A549 (cell line): Measurements from ENCODE around the gene PLIN4. TPM values are rescaled to one million over a fixed set of nuclear protein-coding genes. Genes with fewer than 3 reads are reported as not detected.

Source experiments
- ATAC-seq, 2 experiments: fragments of 200-7000 bp in 1 of 2; fragments of >200 bp in 1 of 2; cut with Nextera tagmentation in 1 of 2; cut with Tn5 transposase in 1 of 2; 3 replicates each; pipeline versions ENCODE4 v1.8.0 to v1.9.1; 2018 to 2020; ENCODE audit warnings: mild to moderate bottlenecking in 1 of 2, moderate library complexity in 1 of 2
- CTCF ChIA-PET: fragments of 300-600 bp; sonication (Branson Sonifier 250); formaldehyde crosslinking; extraction: SDS; loops from one replicate; lab custom pipeline; 2021; ENCODE audit warnings: antibody characterized with exemption, inconsistent platforms; lab: Yijun Ruan, JAX
- POLR2A ChIA-PET: fragments of 350-600 bp; formaldehyde crosslinking; extraction: SDS; loops from one replicate; lab custom pipeline; 2021; ENCODE audit warnings: antibody characterized with exemption, inconsistent platforms; lab: Yijun Ruan, JAX
- DNase-seq, 2 experiments: peaks; one replicate each; pipeline versions ENCODE4 v3.0.0 to v3.0.0-alpha.2; 2011 to 2016; ENCODE audit warnings: low read depth in 1 of 2, low spot score in 1 of 2
- FAIRE-seq: peaks from 2 replicates; lab custom pipeline; 2011; peaks lifted over from hg19 to GRCh38; lab: Jason Lieb, UNC
- H3K27ac ChIP-seq, 2 experiments: fragments of >200 bp; sonication (Bioruptor Twin); formaldehyde crosslinking; 3 replicates each; pipeline ENCODE4 v1.5.1; 2016 to 2017
- H3K4me1 ChIP-seq: fragments of >200 bp; sonication (Bioruptor Twin); formaldehyde crosslinking; 3 replicates; pipeline ENCODE4 v1.6.1; 2016
- H3K4me2 ChIP-seq: fragments of >200 bp; sonication (Bioruptor Twin); formaldehyde crosslinking; 3 replicates; pipeline ENCODE4 v1.6.1; 2016
- H3K4me3 ChIP-seq: fragments of >200 bp; sonication (Bioruptor Twin); formaldehyde crosslinking; 3 replicates; pipeline ENCODE4 v1.5.1; 2016
- H3K9me3 ChIP-seq: fragments of >200 bp; sonication (Bioruptor Twin); formaldehyde crosslinking; 3 replicates; pipeline ENCODE4 v1.6.1; 2016
- BHLHE40 ChIP-seq: IDR thresholded peaks from 2 replicates; pipeline ENCODE4 v1.6.1; 2012; ENCODE audit warnings: low read depth, low read length, inconsistent platforms
- CBX8 ChIP-seq: fragments of 200-600 bp; sonication (generic); IDR thresholded peaks from 2 replicates; pipeline ENCODE4 v1.6.1; 2016
- CEBPB ChIP-seq, 2 experiments: fragments of >200 bp in 1 of 2; sonication (Bioruptor Twin) in 1 of 2; formaldehyde crosslinking in 1 of 2; IDR thresholded peaks; 2 replicates each; pipeline ENCODE4 v1.6.1; 2012 to 2016
- CHD4 ChIP-seq: fragments of 200-600 bp; sonication (generic); IDR thresholded peaks from 2 replicates; pipeline ENCODE4 v1.6.1; 2016; ENCODE audit warnings: antibody characterized with exemption, mild to moderate bottlenecking, borderline replicate concordance
- EHMT2 ChIP-seq: fragments of 200-600 bp; sonication (generic); IDR thresholded peaks from 2 replicates; pipeline ENCODE4 v1.6.1; 2016; ENCODE audit warnings: antibody characterized with exemption, low read depth, mild to moderate bottlenecking, moderate library complexity
- EP300 ChIP-seq, 2 experiments: fragments of >200 bp; sonication (Bioruptor Twin); formaldehyde crosslinking; IDR thresholded peaks; 2 replicates in 1 of 2; 3 replicates in 1 of 2; pipeline ENCODE4 v1.6.1; 2016 to 2017
- FOSB ChIP-seq: fragments of 250-450 bp; sonication (Bioruptor Pico); IDR thresholded peaks from 2 replicates; pipeline ENCODE4 v1.5.0; 2020; ENCODE audit warnings: mild to moderate bottlenecking, moderate library complexity
- KDM1A ChIP-seq: fragments of 200-600 bp; sonication (generic); IDR thresholded peaks from 2 replicates; pipeline ENCODE4 v1.6.1; 2016; ENCODE audit warnings: low read depth, mild to moderate bottlenecking
- MAFK ChIP-seq: fragments of 450-650 bp; IDR thresholded peaks from 2 replicates; pipeline ENCODE4 v1.6.1; 2014; ENCODE audit not compliant: partially characterized antibody
- MYC ChIP-seq: IDR thresholded peaks from 2 replicates; pipeline ENCODE4 v1.6.1; 2012; ENCODE audit warnings: mild to moderate bottlenecking, inconsistent platforms, low read length, improper control_type of control experiment, borderline replicate concordance
- PHF8 ChIP-seq: fragments of 200-600 bp; sonication (generic); IDR thresholded peaks from 2 replicates; pipeline ENCODE4 v1.6.1; 2016; ENCODE audit warnings: low read depth, mild to moderate bottlenecking, antibody characterized with exemption, moderate library complexity, borderline replicate concordance
- POLR2A ChIP-seq: IDR thresholded peaks from 2 replicates; pipeline ENCODE4 v1.6.1; 2012; ENCODE audit warnings: mild to moderate bottlenecking, low read length
- POLR2AphosphoS2 ChIP-seq: conservative IDR thresholded peaks from 2 replicates; pipeline ENCODE4 v1.6.1; 2012; ENCODE audit warnings: low read length, improper control_type of control experiment, inconsistent platforms
- RAD21 ChIP-seq, 2 experiments: fragments of >200 bp in 1 of 2; sonication (Bioruptor Twin) in 1 of 2; formaldehyde crosslinking in 1 of 2; IDR thresholded peaks in 1 of 2; conservative IDR thresholded peaks in 1 of 2; 2 replicates in 1 of 2; 3 replicates in 1 of 2; pipeline ENCODE4 v1.6.1; 2012 to 2018; ENCODE audit warnings: inconsistent platforms in 1 of 2
- RCOR1 ChIP-seq: fragments of 150-350 bp; IDR thresholded peaks from 2 replicates; pipeline ENCODE4 v1.6.1; 2014; ENCODE audit warnings: antibody characterized with exemption, low read length, low read depth
- RFX5 ChIP-seq: fragments of 450-650 bp; IDR thresholded peaks from 2 replicates; pipeline ENCODE4 v1.7.1; 2014; ENCODE audit warnings: antibody characterized with exemption, mild to moderate bottlenecking, moderate library complexity
- SREBF2 ChIP-seq: fragments of 450-650 bp; IDR thresholded peaks from 2 replicates; pipeline ENCODE4 v1.6.1; 2014; ENCODE audit warnings: mild to moderate bottlenecking, moderate library complexity
- TP53 ChIP-seq: fragments of 250-450 bp; sonication (Bioruptor Pico); IDR thresholded peaks from 2 replicates; pipeline ENCODE4 v1.5.0; 2021; ENCODE audit warnings: mild to moderate bottlenecking, moderate library complexity
- ZNF302 ChIP-seq: fragments of 250-450 bp; sonication (Bioruptor Pico); IDR thresholded peaks from 2 replicates; pipeline ENCODE4 v1.9.0; 2021; ENCODE audit warnings: inconsistent platforms, mild to moderate bottlenecking, moderate library complexity
- WGBS: methylation state at CpG from one replicate; pipeline ENCODE4 v1.1.6; 2017; ENCODE audit errors: missing lambda C conversion rate; 5-methylcytosine and 5-hydroxymethylcytosine counted together
- polyA plus RNA-seq, 4 experiments: library from polyadenylated mRNA; depleted of rRNA in 3 of 4; stranded (reverse); fragments of >200 nt; fragmentation: RNase III in 1 of 4; extraction: RNeasy Plus Mini Kit Qiagen cat#74134 plus additional on column Dnase treatment in 1 of 4; gene quantifications; 2 replicates in 3 of 4; 3 replicates in 1 of 4; pipeline ENCODE4 v1.2.3, GENCODE V29; 2011 to 2017
- TF ChIP-seq, protein P1 (sequence below): fragments of 200-600 bp; sonication (generic); IDR thresholded peaks from 2 replicates; pipeline ENCODE4 v1.6.1; 2016; ENCODE audit warnings: antibody characterized with exemption, mild to moderate bottlenecking, moderate library complexity
- TF ChIP-seq, protein P2 (sequence below): fragments of 450-650 bp; IDR thresholded peaks from 2 replicates; pipeline ENCODE4 v1.6.1; 2014; ENCODE audit warnings: antibody characterized with exemption
- TF ChIP-seq, protein P3 (sequence below): IDR thresholded peaks from 2 replicates; pipeline ENCODE4 v1.6.1; 2012
- TF ChIP-seq, protein P4 (sequence below): fragments of 150-350 bp; IDR thresholded peaks from 2 replicates; pipeline ENCODE4 v1.6.1; 2014; ENCODE audit warnings: low read depth, mild to moderate bottlenecking, low read length
- TF ChIP-seq, protein P5 (sequence below): fragments of >200 bp; sonication (Bioruptor Twin); formaldehyde crosslinking; IDR thresholded peaks from 3 replicates; pipeline ENCODE4 v1.6.1; 2016

Gene PLIN4
- polyA plus RNA-seq, 2 of the 4 experiments (the other 2 are of a cell fraction) = 0.04 to 0.23 TPM

DNA sequence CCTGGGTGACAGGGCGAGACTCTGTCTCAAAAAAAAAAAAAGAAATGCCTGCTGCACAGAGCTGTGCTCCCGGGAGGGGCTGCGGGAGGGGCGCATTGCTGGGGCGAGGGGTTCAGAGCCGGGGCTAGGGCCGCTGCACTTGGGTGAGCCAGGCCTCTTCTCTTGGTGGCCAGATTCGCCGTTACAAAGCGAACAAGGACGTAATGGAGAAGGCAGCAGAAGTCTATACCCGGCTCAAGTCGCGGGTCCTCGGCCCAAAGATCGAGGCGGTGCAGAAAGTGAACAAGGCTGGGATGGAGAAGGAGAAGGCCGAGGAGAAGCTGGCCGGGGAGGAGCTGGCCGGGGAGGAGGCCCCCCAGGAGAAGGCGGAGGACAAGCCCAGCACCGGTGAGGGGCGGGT is 19.0 kb downstream of the PLIN4 start:
- H3K27ac ChIP-seq = no peak overlapping the region
- ATAC-seq (no peak), DNase-seq (no peak), FAIRE-seq (no peak)
- H3K4me3 ChIP-seq = no peak overlapping the region
- no peak for TF ChIP-seq POLR2AphosphoS2
- TF ChIP-seq, protein P1, sequence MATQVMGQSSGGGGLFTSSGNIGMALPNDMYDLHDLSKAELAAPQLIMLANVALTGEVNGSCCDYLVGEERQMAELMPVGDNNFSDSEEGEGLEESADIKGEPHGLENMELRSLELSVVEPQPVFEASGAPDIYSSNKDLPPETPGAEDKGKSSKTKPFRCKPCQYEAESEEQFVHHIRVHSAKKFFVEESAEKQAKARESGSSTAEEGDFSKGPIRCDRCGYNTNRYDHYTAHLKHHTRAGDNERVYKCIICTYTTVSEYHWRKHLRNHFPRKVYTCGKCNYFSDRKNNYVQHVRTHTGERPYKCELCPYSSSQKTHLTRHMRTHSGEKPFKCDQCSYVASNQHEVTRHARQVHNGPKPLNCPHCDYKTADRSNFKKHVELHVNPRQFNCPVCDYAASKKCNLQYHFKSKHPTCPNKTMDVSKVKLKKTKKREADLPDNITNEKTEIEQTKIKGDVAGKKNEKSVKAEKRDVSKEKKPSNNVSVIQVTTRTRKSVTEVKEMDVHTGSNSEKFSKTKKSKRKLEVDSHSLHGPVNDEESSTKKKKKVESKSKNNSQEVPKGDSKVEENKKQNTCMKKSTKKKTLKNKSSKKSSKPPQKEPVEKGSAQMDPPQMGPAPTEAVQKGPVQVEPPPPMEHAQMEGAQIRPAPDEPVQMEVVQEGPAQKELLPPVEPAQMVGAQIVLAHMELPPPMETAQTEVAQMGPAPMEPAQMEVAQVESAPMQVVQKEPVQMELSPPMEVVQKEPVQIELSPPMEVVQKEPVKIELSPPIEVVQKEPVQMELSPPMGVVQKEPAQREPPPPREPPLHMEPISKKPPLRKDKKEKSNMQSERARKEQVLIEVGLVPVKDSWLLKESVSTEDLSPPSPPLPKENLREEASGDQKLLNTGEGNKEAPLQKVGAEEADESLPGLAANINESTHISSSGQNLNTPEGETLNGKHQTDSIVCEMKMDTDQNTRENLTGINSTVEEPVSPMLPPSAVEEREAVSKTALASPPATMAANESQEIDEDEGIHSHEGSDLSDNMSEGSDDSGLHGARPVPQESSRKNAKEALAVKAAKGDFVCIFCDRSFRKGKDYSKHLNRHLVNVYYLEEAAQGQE = no peak
- TF ChIP-seq, protein P2, sequence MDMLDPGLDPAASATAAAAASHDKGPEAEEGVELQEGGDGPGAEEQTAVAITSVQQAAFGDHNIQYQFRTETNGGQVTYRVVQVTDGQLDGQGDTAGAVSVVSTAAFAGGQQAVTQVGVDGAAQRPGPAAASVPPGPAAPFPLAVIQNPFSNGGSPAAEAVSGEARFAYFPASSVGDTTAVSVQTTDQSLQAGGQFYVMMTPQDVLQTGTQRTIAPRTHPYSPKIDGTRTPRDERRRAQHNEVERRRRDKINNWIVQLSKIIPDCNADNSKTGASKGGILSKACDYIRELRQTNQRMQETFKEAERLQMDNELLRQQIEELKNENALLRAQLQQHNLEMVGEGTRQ = no peak
- TF ChIP-seq POLR2A = no peak
- no peak for TF ChIP-seq CHD4
- H3K4me2 ChIP-seq = no peak overlapping the region
- ChIA-PET CTCF (no interaction called here), POLR2A (no interaction called here)
- 96% methylated on average over 18 of the region's 23 CpGs for WGBS
- no peaks in the 10 kb centered on the region for H3K9me3 ChIP-seq
- H3K4me1 ChIP-seq = no peaks in the 10 kb centered on the region

DNA sequence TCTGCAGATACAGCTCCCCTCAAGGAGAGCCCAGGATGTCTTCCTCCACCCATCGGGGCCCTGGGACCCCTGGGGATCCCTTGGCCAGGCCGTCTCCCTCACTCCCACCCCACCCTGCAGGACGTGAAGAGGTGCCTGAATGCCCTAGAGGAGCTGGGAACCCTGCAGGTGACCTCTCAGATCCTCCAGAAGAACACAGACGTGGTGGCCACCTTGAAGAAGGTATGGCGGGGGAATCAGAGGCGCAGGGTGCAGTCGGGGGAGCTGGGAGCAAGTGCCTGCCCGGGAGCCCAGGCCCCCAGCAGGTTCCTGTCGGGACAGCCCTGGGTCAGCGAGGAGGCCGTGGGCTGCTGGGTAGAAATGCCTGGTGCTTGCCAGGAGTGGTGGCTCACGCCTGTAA is 19.6 kb downstream of the PLIN4 start:
- no peak for ATAC-seq
- FAIRE-seq = no peak
- POLR2A ChIA-PET = no interaction called here
- no peaks in the 10 kb centered on the region for H3K4me1 ChIP-seq
- TF ChIP-seq MYC (no peak), CEBPB (IDR thresholded peaks at IDR 0.05) (no peak), ZNF302 (no peak), EP300 (IDR thresholded peaks at IDR 0.05) (no peak), RAD21 (conservative IDR thresholded peaks at IDR 0.05 in 1 of 2, IDR thresholded peaks at IDR 0.05 in 1 of 2) (no peak), KDM1A (no peak), PHF8 (no peak), BHLHE40 (no peak), SREBF2 (no peak), FOSB (CRISPR knock-in tag) (no peak), RFX5 (no peak), MAFK (no peak), CBX8 (no peak), EHMT2 (no peak), TP53 (no peak), RCOR1 (no peak)
- TF ChIP-seq, protein P3, sequence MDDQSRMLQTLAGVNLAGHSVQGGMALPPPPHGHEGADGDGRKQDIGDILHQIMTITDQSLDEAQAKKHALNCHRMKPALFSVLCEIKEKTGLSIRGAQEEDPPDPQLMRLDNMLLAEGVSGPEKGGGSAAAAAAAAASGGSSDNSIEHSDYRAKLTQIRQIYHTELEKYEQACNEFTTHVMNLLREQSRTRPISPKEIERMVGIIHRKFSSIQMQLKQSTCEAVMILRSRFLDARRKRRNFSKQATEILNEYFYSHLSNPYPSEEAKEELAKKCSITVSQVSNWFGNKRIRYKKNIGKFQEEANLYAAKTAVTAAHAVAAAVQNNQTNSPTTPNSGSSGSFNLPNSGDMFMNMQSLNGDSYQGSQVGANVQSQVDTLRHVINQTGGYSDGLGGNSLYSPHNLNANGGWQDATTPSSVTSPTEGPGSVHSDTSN = no peak
- TF ChIP-seq, protein P4, sequence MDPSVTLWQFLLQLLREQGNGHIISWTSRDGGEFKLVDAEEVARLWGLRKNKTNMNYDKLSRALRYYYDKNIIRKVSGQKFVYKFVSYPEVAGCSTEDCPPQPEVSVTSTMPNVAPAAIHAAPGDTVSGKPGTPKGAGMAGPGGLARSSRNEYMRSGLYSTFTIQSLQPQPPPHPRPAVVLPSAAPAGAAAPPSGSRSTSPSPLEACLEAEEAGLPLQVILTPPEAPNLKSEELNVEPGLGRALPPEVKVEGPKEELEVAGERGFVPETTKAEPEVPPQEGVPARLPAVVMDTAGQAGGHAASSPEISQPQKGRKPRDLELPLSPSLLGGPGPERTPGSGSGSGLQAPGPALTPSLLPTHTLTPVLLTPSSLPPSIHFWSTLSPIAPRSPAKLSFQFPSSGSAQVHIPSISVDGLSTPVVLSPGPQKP = no peak
- TF ChIP-seq, protein P1 = no peak
- TF ChIP-seq, protein P5, sequence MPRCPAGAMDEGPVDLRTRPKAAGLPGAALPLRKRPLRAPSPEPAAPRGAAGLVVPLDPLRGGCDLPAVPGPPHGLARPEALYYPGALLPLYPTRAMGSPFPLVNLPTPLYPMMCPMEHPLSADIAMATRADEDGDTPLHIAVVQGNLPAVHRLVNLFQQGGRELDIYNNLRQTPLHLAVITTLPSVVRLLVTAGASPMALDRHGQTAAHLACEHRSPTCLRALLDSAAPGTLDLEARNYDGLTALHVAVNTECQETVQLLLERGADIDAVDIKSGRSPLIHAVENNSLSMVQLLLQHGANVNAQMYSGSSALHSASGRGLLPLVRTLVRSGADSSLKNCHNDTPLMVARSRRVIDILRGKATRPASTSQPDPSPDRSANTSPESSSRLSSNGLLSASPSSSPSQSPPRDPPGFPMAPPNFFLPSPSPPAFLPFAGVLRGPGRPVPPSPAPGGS = no peak
- 92% methylated on average over 5 of the region's 12 CpGs for WGBS
- CTCF ChIA-PET = interaction anchor here (0.7 to 0.8 kb wide), 2 partner anchors 26 to 28 kb away, joined by 3 read pairs; no protein-coding TSS in a partner anchor
- no peak for DNase-seq
- H3K4me3 ChIP-seq = no peak overlapping the region
- no peak overlapping the region for H3K27ac ChIP-seq
- H3K9me3 ChIP-seq = no peaks in the 10 kb centered on the region
- no peak overlapping the region for H3K4me2 ChIP-seq
